ENCODE results near the gene SNX18.

SNX18 gene

GRCh38 chr5:54586336-54586735 is 68.8 kb downstream of the SNX18 start:
- DNase-seq = no peak

GRCh38 chr5:54589786-54590185 is 72.2 kb downstream of the SNX18 start:
- DNase-seq = no peak

GRCh38 chr5:54590824-54591223 is 73.3 kb downstream of the SNX18 start:
- no peak for DNase-seq

GRCh38 chr5:54593779-54594178 is 76.2 kb downstream of the SNX18 start:
- DNase-seq = no peak

- DNase-seq = no peak
Measured at GRCh38 chr5:54594181-54594580, 76.6 kb downstream of the SNX18 start.

- no peak for DNase-seq
Measured at GRCh38 chr5:54595721-54596120, 78.2 kb downstream of the SNX18 start.
